GM19035 (cell line): Measurements from ENCODE around the gene GBP2.
"Not testable (repeated sequence)": the region's sequence is repeated elsewhere in the genome, so short reads cannot be mapped to it uniquely, and the experiment has no call there.

Experiments used
- ATAC-seq: cut with Tn5 transposase; IDR thresholded peaks from one replicate; pipeline ENCODE4 v1.9.1; 2021; ENCODE audit not compliant: unreplicated experiment

Gene GBP2

GRCh38 chr1:89126602-89127565 lies 970 bp upstream of the GBP2 start:
- not testable (repeated sequence) for ATAC-seq

- peak; percentile 35 for ATAC-seq
These were observed 538 bp downstream of the GBP2 start for GRCh38 chr1:89125240-89125912.

DNA sequence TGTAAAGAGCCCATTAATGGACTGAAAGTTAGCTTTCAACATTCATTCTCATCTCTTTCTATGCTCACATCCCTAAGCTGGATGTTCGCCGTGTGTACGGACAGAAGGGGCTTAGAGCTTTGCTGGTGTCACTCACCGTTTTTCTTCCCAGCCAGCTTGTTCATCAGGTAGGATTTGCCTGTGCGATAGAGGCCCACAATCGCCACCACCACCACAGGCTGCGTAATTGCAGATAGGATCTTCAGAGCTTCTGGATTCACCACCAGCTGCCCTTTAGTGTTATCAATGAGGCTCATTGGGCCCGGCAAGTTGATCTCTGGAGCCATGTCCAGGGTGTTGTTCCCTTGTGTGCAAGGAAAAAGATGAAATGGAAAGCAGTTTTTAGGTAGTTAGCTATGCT lies 4.3 kb downstream of the GBP2 start:
- ATAC-seq: no peak

- no peak for ATAC-seq
These were observed 11.3 kb downstream of the GBP2 start for GRCh38 chr1:89114662-89115061.

DNA sequence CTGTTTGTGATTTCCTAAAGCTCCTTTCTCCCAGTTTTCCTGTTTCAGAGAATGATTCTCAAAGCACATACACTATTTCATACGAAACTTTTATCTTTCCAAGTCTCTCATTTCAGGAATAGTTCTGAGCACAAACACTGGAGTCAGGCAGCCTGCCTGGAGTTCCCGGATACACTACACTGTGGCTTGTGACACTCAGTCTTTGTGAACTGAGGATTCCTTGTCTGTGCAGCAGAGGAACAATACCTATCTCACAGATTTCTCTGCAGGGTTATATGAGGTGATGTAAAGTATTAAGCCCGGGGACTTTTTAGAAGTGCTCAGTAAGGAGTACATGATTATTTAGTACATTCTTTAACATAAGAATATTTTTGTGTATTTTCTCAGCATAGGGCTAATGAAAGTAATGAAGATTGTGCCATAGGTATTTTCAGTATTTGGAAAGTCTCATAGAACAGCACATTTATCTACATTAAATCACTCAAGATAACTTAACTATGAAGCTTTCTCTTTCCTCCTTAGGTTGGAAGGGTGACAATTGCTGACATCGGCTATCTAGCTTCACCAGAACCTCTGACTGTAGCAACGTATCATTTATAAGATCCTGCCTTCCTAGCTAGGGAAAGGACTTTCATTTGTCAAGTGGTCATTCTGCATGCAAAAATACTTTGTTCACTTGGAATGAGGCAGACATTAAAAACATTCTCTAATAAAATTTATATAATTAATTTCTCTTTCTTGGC lies 12.9 kb downstream of the GBP2 start:
- no peak for ATAC-seq

GRCh38 chr1:89104687-89105086 lies 21.2 kb downstream of the GBP2 start:
- ATAC-seq: no peak

DNA sequence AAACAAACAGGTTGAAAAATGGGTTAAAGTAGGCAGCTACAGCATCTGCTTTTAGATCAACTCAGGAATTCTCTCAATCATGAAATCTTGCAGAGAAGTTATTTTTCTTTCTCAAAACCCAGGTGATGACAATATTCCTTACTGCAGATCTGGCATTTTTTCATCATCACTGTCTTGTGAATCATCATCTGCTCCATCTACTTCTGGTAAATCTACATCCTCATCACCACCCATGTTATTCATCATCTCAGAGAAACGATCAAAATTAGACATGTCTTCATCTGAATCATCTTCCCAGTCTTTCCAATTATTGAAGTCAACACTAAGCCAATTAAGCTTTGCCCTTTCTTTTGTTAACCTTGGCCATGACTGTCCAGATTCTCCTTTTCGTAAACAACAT lies 21.8 kb downstream of the GBP2 start:
- ATAC-seq: no peak

DNA sequence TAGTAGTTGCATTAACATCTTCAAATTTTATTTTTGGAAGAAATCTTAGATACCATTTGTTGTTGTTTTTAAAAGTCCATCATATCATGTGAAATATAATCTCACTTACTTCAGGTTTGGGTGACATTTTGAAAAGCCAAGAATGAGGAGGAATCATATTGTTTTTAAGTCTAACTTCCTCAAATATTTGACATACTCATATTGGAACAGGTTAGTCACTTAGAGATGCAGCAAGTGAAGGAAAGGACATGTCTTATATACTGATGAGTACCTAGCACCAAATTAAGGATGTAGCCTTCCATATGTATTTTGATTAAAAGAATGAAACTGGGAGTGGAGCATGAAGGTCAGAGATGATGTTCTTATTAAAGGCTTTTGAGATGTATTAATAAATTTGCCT lies 23.9 kb downstream of the GBP2 start:
- no peak for ATAC-seq

DNA sequence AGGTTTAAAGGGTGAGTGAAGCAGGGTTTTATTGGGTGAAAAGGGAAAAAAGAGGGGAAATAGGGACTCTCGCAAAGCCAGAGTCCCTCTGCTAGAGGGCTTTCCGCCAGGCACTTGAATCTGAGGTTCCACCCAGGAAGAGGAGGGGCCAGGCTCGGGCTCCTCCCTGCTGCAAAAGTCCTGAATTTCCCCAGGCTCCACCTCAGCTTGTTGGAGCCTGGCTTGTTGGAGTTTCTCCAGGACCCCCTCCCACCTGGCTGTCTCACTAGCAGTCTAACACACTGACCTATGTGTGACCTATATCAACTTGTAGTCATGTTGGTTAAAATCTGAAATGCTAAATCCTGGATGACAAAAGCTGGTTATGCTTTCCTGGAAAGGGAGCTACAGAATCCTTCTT lies 25.5 kb downstream of the GBP2 start:
- no peak for ATAC-seq

DNA sequence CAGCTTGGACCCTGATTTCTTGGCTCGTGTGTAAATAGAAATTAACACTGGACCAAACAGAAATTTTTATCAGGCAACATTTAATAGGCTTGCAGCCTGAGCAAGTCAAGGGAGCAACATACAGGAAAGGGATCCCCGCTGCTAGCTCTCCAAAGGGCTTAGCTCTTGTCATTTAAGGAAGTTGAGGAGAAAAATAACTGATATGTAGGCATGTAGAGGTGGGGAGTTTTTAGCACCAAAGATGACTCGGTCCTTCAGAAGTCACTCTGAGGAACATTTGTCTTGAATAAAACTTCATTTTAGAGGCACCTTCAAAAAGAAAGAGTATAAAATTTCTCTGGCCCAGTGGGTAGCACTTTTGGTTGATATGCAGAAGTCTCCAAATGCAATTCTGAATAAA lies 27.1 kb downstream of the GBP2 start:
- ATAC-seq: no peak

DNA sequence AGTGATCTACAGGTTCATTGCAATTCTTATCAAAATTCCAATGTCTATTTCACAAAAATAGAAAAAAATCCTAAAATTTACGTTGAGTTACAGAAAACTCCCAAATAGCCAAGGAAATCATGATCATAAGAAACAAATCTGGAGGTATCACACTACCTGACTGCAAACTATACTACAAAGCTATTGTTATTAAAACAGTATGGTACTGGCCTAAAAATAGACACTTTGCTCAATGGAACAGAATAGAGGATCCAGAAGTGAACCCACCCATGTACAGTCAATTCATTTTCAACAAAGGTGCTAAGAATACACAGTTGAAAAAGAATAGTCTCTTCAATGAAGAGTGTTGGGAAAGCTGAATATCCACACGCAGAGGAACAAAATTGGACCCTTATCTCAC lies 30.2 kb downstream of the GBP2 start:
- no peak for ATAC-seq

GRCh38 chr1:89089962-89090361 lies 36.0 kb downstream of the GBP2 start:
- ATAC-seq: no peak

- no peak for ATAC-seq
These were observed 37.3 kb downstream of the GBP2 start for GRCh38 chr1:89088572-89088971.

DNA sequence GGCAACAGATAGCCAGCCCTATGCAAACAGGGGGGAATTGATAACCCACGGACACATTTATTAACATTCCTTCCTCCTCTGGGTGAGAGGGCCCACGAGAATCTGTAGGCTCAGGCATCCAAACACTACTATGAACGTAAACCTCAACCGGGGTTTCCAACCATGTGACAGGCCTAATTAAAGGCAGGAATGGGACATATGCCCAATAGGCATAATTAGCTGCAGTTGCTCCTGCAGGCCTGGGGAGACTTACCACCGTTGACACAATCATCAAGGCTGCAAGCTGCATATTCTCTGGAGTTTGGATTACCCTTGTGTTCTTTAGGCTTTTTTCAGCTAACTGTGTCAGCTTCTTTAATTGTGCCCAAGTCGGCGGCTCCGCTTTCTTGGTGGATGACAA lies 38.7 kb downstream of the GBP2 start:
- ATAC-seq: no peak

DNA sequence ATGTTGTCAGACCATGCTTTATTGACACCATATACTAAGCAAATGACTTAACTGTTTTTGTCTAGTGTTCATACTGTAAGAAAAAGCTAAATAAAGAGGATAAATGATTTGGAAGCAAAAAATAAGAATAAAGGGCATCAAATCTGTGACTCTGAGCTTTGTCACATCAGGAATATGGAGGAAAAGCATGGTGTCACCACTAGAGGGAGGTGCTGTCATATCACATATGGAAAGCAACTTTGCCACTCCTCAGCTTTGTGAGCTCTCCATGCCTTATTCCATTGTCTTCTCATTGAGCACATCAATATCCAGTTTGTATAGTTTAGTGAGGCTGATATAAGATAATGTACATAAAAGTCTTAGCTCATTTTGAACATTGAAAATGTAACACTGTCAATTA lies 40.1 kb downstream of the GBP2 start:
- ATAC-seq: no peak

- ATAC-seq: no peak
These were observed 44.9 kb downstream of the GBP2 start for GRCh38 chr1:89081005-89081404.

GRCh38 chr1:89080068-89080467 lies 45.8 kb downstream of the GBP2 start:
- not testable (repeated sequence) for ATAC-seq

GRCh38 chr1:89072466-89073065 lies 53.3 kb downstream of the GBP2 start:
- not testable (repeated sequence) for ATAC-seq

DNA sequence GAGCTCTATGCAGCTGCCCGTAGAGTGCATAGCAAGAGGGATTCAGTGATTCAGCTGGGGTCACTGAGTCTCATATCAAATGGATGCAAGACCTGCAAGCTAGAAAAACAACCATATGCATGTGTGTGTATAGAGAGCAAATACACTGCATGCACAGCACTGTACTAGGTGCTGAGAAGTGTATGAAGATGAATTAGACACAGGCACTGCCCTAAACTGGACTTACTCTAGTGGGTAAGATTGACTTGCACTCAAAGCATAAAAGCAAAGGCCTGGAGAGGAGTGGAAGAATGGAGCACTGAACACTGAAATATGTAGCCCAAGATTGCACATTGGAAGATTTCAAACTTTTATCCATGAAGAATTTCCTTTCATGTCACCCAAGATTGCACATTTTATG lies 55.4 kb downstream of the GBP2 start:
- no peak for ATAC-seq

GRCh38 chr1:89069951-89070350 lies 56.0 kb downstream of the GBP2 start:
- no peak for ATAC-seq

DNA sequence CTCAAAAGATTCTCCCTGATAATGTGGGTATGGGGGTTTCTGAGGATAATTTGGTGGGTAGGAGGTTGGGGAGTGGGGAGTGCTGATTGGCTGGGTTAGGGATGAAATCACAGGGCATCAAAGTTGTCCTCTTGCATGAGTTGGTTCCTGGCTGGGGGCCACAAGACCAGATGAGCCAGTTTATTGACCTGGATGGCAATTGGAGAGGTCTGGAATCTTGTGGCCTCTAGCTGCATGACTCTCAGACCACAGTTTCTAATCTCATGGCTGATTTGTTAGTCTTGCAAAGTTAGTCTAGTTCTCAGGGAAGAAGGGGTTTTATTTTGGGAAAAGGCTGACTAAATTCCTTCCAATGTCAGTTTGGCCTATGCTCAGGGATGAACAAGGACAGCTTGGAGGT lies 57.6 kb downstream of the GBP2 start:
- no peak for ATAC-seq
